Karpas-422 (cell line): ENCODE data around the gene MBTPS1. TPM values are rescaled to one million over a fixed set of nuclear protein-coding genes. Genes with fewer than 3 reads are reported as not detected.
"Not testable (repeated sequence)": the region's sequence is repeated elsewhere in the genome, so short reads cannot be mapped to it uniquely, and the experiment has no call there.

Source experiments
- DNase-seq: peaks from one replicate; pipeline ENCODE4 v3.0.0-alpha.2; 2015
- H2AFZ ChIP-seq: fragments of 200-600 bp; sonication (generic); 2 replicates; pipeline ENCODE4 v1.6.1; 2014; ENCODE audit warnings: antibody characterized with exemption, low read length, mixed read lengths
- H3K27ac ChIP-seq: fragments of 200-600 bp; sonication (generic); 2 replicates; pipeline ENCODE4 v1.5.1; 2014; ENCODE audit warnings: mild to moderate bottlenecking, low read length, moderate library complexity
- H3K27me3 ChIP-seq: fragments of 200-600 bp; sonication (generic); 2 replicates; pipeline ENCODE4 v1.6.1; 2014; ENCODE audit warnings: low read length, mixed read lengths
- H3K36me3 ChIP-seq: fragments of 200-600 bp; sonication (generic); 2 replicates; pipeline ENCODE4 v1.6.1; 2014; ENCODE audit warnings: low read length, mixed read lengths; ENCODE audit not compliant: insufficient read depth
- H3K4me1 ChIP-seq: fragments of 200-600 bp; sonication (generic); 2 replicates; pipeline ENCODE4 v1.6.1; 2014; ENCODE audit warnings: mild to moderate bottlenecking, low read length, mixed read lengths
- H3K4me2 ChIP-seq: fragments of 200-600 bp; sonication (generic); 2 replicates; pipeline ENCODE4 v1.6.1; 2014; ENCODE audit warnings: low read length, low read depth, mild to moderate bottlenecking; ENCODE audit not compliant: poor library complexity, severe bottlenecking
- H3K4me3 ChIP-seq: fragments of 200-600 bp; sonication (generic); 2 replicates; pipeline ENCODE4 v1.5.1; 2014; ENCODE audit warnings: mild to moderate bottlenecking, antibody characterized with exemption, low read length, mixed read lengths
- H3K79me2 ChIP-seq: fragments of 200-600 bp; sonication (generic); 2 replicates; pipeline ENCODE4 v1.6.1; 2014; ENCODE audit warnings: mild to moderate bottlenecking, low read length, mixed read lengths
- H3K9ac ChIP-seq: fragments of 200-600 bp; sonication (generic); 2 replicates; pipeline ENCODE4 v1.6.0; 2014; ENCODE audit warnings: low read length
- H3K9me2 ChIP-seq: fragments of 200-600 bp; sonication (generic), shearing (Covaris generic); replicated peaks from 2 replicates; pipeline ENCODE4 v1.6.0; 2014; ENCODE audit warnings: mild to moderate bottlenecking, low read length, moderate library complexity; ENCODE audit not compliant: insufficient read depth
- H3K9me3 ChIP-seq: fragments of 300-700, 200-600 bp; sonication (generic); 2 replicates; pipeline ENCODE4 v1.6.1; 2014; ENCODE audit warnings: low read length, mixed read lengths
- H4K20me1 ChIP-seq: fragments of 200-600 bp; sonication (generic); 2 replicates; pipeline ENCODE4 v1.6.1; 2014; ENCODE audit warnings: mild to moderate bottlenecking, antibody characterized with exemption, low read length, low read depth; ENCODE audit not compliant: insufficient read depth
- total RNA-seq: library from RNA; depleted of rRNA; stranded (reverse); fragments of >200 nt; shearing (Covaris generic); gene quantifications from 2 replicates; pipeline ENCODE4 v1.2.3, GENCODE V29; 2014; ENCODE audit warnings: low replicate concordance

MBTPS1 gene
- total RNA-seq, 1 experiment from 2014 or later = 80.9 TPM

DNA sequence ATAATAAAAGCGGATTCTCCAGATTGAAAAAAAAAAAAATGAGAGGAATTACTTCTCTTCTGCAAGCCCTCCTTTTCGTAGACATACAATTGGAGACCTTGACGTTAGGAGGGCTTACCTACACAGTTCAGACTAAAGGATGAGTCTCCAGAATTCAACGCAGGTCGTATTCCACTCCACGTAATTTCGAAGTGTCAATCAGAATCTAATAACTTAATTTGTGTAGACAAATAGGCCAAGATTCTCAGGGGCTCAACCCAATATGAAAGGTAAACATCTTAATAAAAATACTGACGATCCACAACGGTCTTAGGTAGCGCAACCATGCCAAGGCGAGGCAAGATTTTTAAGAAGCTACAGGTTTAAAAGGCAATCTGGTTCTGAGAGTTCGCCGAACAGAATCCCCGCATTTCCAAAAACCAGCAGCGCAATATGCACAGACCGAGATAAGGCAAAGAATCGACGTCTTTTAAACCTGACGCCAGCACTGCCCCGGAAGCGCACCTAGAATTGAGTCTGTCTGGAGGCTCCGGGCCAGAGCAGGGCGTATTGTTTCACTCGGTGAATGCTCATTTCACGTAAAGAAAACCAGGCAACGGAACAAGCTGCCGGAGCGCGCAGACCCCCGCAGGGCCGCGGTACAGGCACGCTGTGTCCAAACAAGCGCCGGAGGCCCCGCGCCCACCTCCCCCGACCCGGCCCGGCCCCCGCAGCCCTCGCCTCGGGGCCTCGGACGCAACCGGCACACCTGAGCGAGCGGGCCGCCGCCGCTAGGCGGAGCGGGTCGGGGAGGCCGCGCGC is 623 bp downstream of the MBTPS1 start:
- peaks cover 53% of the 10 kb centered on the region for H3K79me2 ChIP-seq
- peak overlapping the region; percentile 89 for H3K4me2 ChIP-seq
- peak overlapping the region; percentile 61; the same call in 1 of the 2 replicates for H2AFZ ChIP-seq
- peak; percentile 83 for DNase-seq
- no peaks in the 10 kb centered on the region for H3K9me2 ChIP-seq
- peak overlapping the region; percentile 98 for H3K9ac ChIP-seq
- H3K27ac ChIP-seq = peak overlapping the region; percentile 82
- no peaks in the 10 kb centered on the region for H3K9me3 ChIP-seq
- peaks cover 23% of the 10 kb centered on the region for H3K4me1 ChIP-seq
- H3K27me3 ChIP-seq = no peaks in the 10 kb centered on the region
- peak overlapping the region; percentile 91 for H3K4me3 ChIP-seq
- no peaks in the 10 kb centered on the region for H3K36me3 ChIP-seq
- H4K20me1 ChIP-seq = 0 out of 2 replicates have a peak, but pooled peaks cover 4% of the 10 kb centered on the region

DNA sequence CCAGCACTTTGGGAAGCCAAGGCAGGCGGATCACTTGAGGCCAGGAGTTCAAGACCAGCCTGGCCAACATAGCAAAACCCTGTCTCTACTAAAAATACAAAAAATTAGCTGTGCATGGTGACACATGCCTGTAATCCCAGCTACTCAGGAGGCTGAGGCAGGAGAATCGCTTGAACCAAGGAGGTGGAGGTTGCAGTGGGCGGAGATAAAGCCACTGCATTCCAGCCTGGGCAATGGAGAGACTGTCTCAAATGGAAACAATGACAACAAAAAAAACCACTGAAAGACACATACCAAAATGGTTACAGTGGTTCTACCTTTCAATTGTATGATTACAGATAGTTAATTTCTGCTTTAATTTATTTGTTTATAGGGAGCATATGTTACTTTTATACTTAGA is 4.8 kb downstream of the MBTPS1 start:
- not testable (repeated sequence) for H3K27me3 ChIP-seq, H3K27ac ChIP-seq, H3K9me3 ChIP-seq, DNase-seq, H3K4me3 ChIP-seq, H3K9ac ChIP-seq, H3K9me2 ChIP-seq, H3K36me3 ChIP-seq, H2AFZ ChIP-seq, H3K4me2 ChIP-seq
- H3K4me1 ChIP-seq = peaks cover 26% of the 10 kb centered on the region
- H4K20me1 ChIP-seq = peaks cover 17% of the 10 kb centered on the region; the same call in 1 of the 2 replicates
- H3K79me2 ChIP-seq = peaks cover 95% of the 10 kb centered on the region

DNA sequence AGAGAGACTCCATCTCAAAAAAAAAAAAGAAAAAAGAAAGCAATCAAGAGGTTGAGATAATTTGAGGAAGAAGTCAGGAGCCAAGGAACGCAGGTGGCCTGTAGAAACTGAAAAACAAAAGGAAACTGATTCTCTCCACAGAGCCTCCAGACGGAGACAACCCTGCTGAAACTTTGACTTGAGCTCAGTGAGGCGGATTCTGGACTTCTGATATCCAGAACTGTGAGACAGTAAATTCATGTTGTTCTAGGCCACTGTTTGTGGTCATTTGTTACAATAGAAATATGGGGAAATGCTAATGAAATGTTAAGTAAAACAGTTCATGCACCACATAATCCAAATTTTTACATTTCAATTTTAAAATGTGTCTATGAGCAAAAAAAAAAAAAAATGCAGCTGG is 5.2 kb downstream of the MBTPS1 start:
- no peak overlapping the region for H3K4me3 ChIP-seq

GRCh38 chr16:84110527-84110926 is 6.2 kb downstream of the MBTPS1 start:
- no peaks in the 10 kb centered on the region for H3K36me3 ChIP-seq
- no peaks in the 10 kb centered on the region for H3K9me3 ChIP-seq
- H3K79me2 ChIP-seq = peaks cover 98% of the 10 kb centered on the region
- no peak overlapping the region for H3K4me3 ChIP-seq
- H4K20me1 ChIP-seq = peaks cover 17% of the 10 kb centered on the region; the same call in 1 of the 2 replicates
- H3K27me3 ChIP-seq = no peaks in the 10 kb centered on the region
- no peaks in the 10 kb centered on the region for H3K9me2 ChIP-seq
- no peak for DNase-seq
- H3K27ac ChIP-seq = no peak overlapping the region
- peaks cover 25% of the 10 kb centered on the region for H3K4me1 ChIP-seq
- H2AFZ ChIP-seq = no peak overlapping the region
- no peak overlapping the region for H3K9ac ChIP-seq
- no peak overlapping the region for H3K4me2 ChIP-seq

More for the DNA sequence above, 5.2 kb downstream of the MBTPS1 start:
- no peaks in the 10 kb centered on the region for H3K27me3 ChIP-seq
- H3K27ac ChIP-seq = no peak overlapping the region
- H3K9me3 ChIP-seq = no peaks in the 10 kb centered on the region
- H3K9ac ChIP-seq = no peak overlapping the region
- H3K36me3 ChIP-seq = no peaks in the 10 kb centered on the region
- peaks cover 99% of the 10 kb centered on the region for H3K79me2 ChIP-seq
- H3K9me2 ChIP-seq = no peaks in the 10 kb centered on the region
- peaks cover 17% of the 10 kb centered on the region; the same call in 1 of the 2 replicates for H4K20me1 ChIP-seq
- DNase-seq = no peak
- H3K4me2 ChIP-seq = no peak overlapping the region
- H3K4me1 ChIP-seq = peaks cover 26% of the 10 kb centered on the region
- no peak overlapping the region for H2AFZ ChIP-seq

DNA sequence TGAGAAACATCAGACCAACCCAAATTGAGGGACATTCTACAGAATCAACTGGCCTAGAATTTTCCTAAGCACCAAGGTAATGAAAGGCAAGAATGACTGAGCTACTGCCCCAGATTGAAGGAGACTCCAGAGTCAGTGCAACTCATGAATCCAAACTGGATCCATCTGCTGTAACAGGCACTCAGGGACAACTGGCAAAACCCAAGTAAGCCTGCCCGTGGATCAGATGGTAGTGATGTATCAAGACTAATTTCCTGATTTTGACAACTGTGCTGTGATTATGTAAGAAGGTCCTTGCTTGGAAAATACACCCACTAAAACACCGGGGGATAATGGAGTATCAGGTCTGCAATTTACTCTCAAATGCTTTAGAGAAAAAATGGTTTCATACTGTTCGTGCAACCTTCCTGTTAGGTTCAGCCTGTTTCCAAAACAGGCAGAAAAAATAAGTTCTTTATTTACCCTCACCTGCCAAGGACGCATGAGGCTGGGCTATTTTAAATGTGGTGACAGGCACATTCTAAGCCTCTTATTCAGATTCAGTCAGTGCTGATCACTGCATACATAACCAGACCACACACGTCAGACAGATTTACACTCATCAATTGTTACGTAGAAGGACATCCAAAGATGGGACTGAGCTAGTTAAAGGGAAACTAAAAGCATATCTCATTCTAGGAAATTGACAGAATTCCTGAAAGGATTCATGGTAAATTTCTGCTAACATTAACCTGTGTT is 7.0 kb downstream of the MBTPS1 start:
- no peak overlapping the region for H3K4me2 ChIP-seq
- no peaks in the 10 kb centered on the region for H3K36me3 ChIP-seq
- peaks cover 17% of the 10 kb centered on the region for H3K4me1 ChIP-seq
- no peak overlapping the region for H2AFZ ChIP-seq
- H3K9me3 ChIP-seq = no peaks in the 10 kb centered on the region
- no peaks in the 10 kb centered on the region for H3K27me3 ChIP-seq
- no peaks in the 10 kb centered on the region for H3K9me2 ChIP-seq
- DNase-seq = no peak
- no peak overlapping the region for H3K9ac ChIP-seq
- H3K27ac ChIP-seq = no peak overlapping the region
- H4K20me1 ChIP-seq = peaks cover 13% of the 10 kb centered on the region; the same call in 1 of the 2 replicates
- H3K4me3 ChIP-seq = no peak overlapping the region
- peaks cover 98% of the 10 kb centered on the region for H3K79me2 ChIP-seq

- H4K20me1 ChIP-seq = peaks cover 13% of the 10 kb centered on the region; the same call in 1 of the 2 replicates
- H3K79me2 ChIP-seq = peaks cover 98% of the 10 kb centered on the region
- H3K9me3 ChIP-seq = no peaks in the 10 kb centered on the region
- no peaks in the 10 kb centered on the region for H3K36me3 ChIP-seq
- H3K4me1 ChIP-seq = peaks cover 13% of the 10 kb centered on the region
- no peaks in the 10 kb centered on the region for H3K27me3 ChIP-seq
- H2AFZ ChIP-seq = no peak overlapping the region
- H3K9me2 ChIP-seq = no peaks in the 10 kb centered on the region
- no peak for DNase-seq
- H3K27ac ChIP-seq = no peak overlapping the region
- H3K4me2 ChIP-seq = no peak overlapping the region
- no peak overlapping the region for H3K4me3 ChIP-seq
- H3K9ac ChIP-seq = no peak overlapping the region
These were observed 8.8 kb downstream of the MBTPS1 start for GRCh38 chr16:84107921-84108320.

- Histone ChIP-seq H3K27me3 (no peaks in the 10 kb centered on the region), H4K20me1 (peaks cover 13% of the 10 kb centered on the region; the same call in 1 of the 2 replicates), H2AFZ (no peak overlapping the region), H3K9ac (no peak overlapping the region), H3K9me3 (no peaks in the 10 kb centered on the region), H3K4me1 (peaks cover 22% of the 10 kb centered on the region), H3K79me2 (peaks cover 98% of the 10 kb centered on the region), H3K27ac (no peak overlapping the region), H3K4me2 (no peak overlapping the region), H3K4me3 (no peak overlapping the region), H3K36me3 (no peaks in the 10 kb centered on the region), H3K9me2 (no peaks in the 10 kb centered on the region)
- DNase-seq = no peak
These were observed 10.6 kb downstream of the MBTPS1 start for GRCh38 chr16:84105948-84106740.
